Liver (tissue), 9 donors: ENCODE data around the gene PTMS. TPM values are rescaled to one million over a fixed set of nuclear protein-coding genes. Genes with fewer than 3 reads are reported as not detected.

Source experiments
- DNase-seq: peaks from one replicate; pipeline ENCODE4 v3.0.0-alpha.2; 2017; ENCODE audit warnings: low spot score
- H3K27ac ChIP-seq, 2 donors: one replicate each; pipeline ENCODE4 v1.7.0; 2013; ENCODE audit warnings: inconsistent platforms in 2 of 2, low read length in 2 of 2, control low read depth in 1 of 2, low read depth in 1 of 2, mild to moderate bottlenecking in 1 of 2
- H3K27me3 ChIP-seq, 4 donors: one replicate each; pipeline versions ENCODE4 v1.6.1 to v1.7.0; 2013; ENCODE audit warnings: low read length in 3 of 4, inconsistent platforms in 1 of 4, mild to moderate bottlenecking in 1 of 4, moderate library complexity in 1 of 4; ENCODE audit not compliant: control insufficient read depth in 4 of 4, insufficient read depth in 4 of 4
- H3K36me3 ChIP-seq, 4 donors: one replicate each; pipeline versions ENCODE4 v1.6.1 to v1.7.0; 2013; ENCODE audit warnings: low read length in 3 of 4, mild to moderate bottlenecking in 3 of 4, low read depth in 1 of 4, moderate library complexity in 1 of 4; ENCODE audit not compliant: control insufficient read depth in 4 of 4, insufficient read depth in 3 of 4
- H3K4me1 ChIP-seq, 4 donors: one replicate each; pipeline versions ENCODE4 v1.6.1 to v1.7.0; 2013; ENCODE audit warnings: low read length in 3 of 4, mild to moderate bottlenecking in 3 of 4, moderate library complexity in 1 of 4; ENCODE audit not compliant: control insufficient read depth in 4 of 4, insufficient read depth in 4 of 4
- H3K4me3 ChIP-seq, 3 donors: one replicate each; pipeline versions ENCODE4 v1.6.1 to v1.7.0; 2013; ENCODE audit warnings: low read length in 3 of 3, control low read depth in 1 of 3, low read depth in 1 of 3, mild to moderate bottlenecking in 1 of 3
- H3K9ac ChIP-seq, 2 donors: one replicate each; pipeline ENCODE4 v1.7.0; 2013; ENCODE audit warnings: low read length in 2 of 2, mild to moderate bottlenecking in 2 of 2, moderate library complexity in 2 of 2, control low read depth in 1 of 2, low read depth in 1 of 2
- H3K9me3 ChIP-seq, 4 donors: one replicate each; pipeline versions ENCODE4 v1.6.1 to v1.7.0; 2013; ENCODE audit warnings: low read length in 3 of 4; ENCODE audit not compliant: control insufficient read depth in 4 of 4
- ATF3 ChIP-seq: IDR thresholded peaks from 2 replicates; pipeline ENCODE4 v1.6.1; 2016; ENCODE audit warnings: antibody characterized with exemption
- FOXA2 ChIP-seq: IDR thresholded peaks from 2 replicates; pipeline ENCODE4 v1.6.1; 2016; ENCODE audit warnings: antibody characterized with exemption
- HNF4G ChIP-seq: IDR thresholded peaks from 2 replicates; pipeline ENCODE4 v1.6.1; 2016; ENCODE audit warnings: antibody characterized with exemption
- JUND ChIP-seq, 2 donors: IDR thresholded peaks; 2 replicates each; pipeline ENCODE4 v1.6.1; 2016; ENCODE audit warnings: antibody characterized with exemption in 2 of 2
- RAD21 ChIP-seq, 2 donors: IDR thresholded peaks; 2 replicates each; pipeline ENCODE4 v1.6.1; 2016; ENCODE audit warnings: antibody characterized with exemption in 2 of 2, mild to moderate bottlenecking in 2 of 2
- REST ChIP-seq: IDR thresholded peaks from 2 replicates; pipeline ENCODE4 v1.6.1; 2016; ENCODE audit warnings: antibody characterized with exemption, mild to moderate bottlenecking
- TAF1 ChIP-seq: conservative IDR thresholded peaks from 2 replicates; pipeline ENCODE4 v1.6.1; 2016; ENCODE audit warnings: antibody characterized with exemption, mild to moderate bottlenecking
- WGBS: extraction: QIAGEN DNeasy Blood & Tissue Kit; methylation state at CpG from one replicate; pipeline ENCODE4 v1.1.7; 2013; 5-methylcytosine and 5-hydroxymethylcytosine counted together
- polyA plus RNA-seq, 2 donors: library from polyadenylated mRNA; stranded (reverse) in 1 of 2; unstranded in 1 of 2; fragments of 200-250 nt in 1 of 2; fragments of >200 nt in 1 of 2; fragmentation: Nextera tagmentation in 1 of 2; extraction: Ambion mirVana in 1 of 2; gene quantifications; one replicate each; pipeline versions ENCODE4 v1.2.1 to v1.2.3, GENCODE V29; 2013 to 2015
- total RNA-seq, 2 donors: library from RNA; depleted of rRNA; stranded (reverse); fragments of >200 nt; gene quantifications; one replicate each; pipeline ENCODE4 v1.2.3, GENCODE V29; 2014
- TF ChIP-seq, protein P1 (sequence below): fragments of 150-350 bp; IDR thresholded peaks from 2 replicates; pipeline ENCODE4 v1.5.1; 2017; ENCODE audit warnings: improper control_type of control experiment, low read depth, low read length; ENCODE audit not compliant: missing input control
- TF ChIP-seq, protein P2 (sequence below): IDR thresholded peaks from 2 replicates; pipeline ENCODE4 v1.6.1; 2016; ENCODE audit warnings: antibody characterized with exemption
- donor health status: healthy.
- donor health status: healthy.
- donor health status: healthy.
- donor health status: healthy.
- donor health status: healthy.

Gene PTMS
- total and polyA plus RNA-seq, 4 donors: 26.3 to 261 (median 104) TPM

GRCh38 chr12:6792522-6793201, 26.5 kb downstream of the PTMS start:
- peak overlapping the region in 1 of 2 donors; percentile 51 for H3K9ac ChIP-seq
- 57% methylated on average over 12 of the region's 12 CpGs for WGBS
- H3K4me1 ChIP-seq: peaks cover 0 to 15% (median 4%) of the 10 kb centered on the region in 4 donors
- H3K9me3 ChIP-seq: no peaks in the 10 kb centered on the region
- no peak overlapping the region for H3K4me3 ChIP-seq
- no peak for DNase-seq
- no peaks in the 10 kb centered on the region for H3K36me3 ChIP-seq
- no peaks in the 10 kb centered on the region for H3K27me3 ChIP-seq
- TF ChIP-seq JUND (IDR thresholded peaks at IDR 0.05): no peak
- TF ChIP-seq, protein P1, sequence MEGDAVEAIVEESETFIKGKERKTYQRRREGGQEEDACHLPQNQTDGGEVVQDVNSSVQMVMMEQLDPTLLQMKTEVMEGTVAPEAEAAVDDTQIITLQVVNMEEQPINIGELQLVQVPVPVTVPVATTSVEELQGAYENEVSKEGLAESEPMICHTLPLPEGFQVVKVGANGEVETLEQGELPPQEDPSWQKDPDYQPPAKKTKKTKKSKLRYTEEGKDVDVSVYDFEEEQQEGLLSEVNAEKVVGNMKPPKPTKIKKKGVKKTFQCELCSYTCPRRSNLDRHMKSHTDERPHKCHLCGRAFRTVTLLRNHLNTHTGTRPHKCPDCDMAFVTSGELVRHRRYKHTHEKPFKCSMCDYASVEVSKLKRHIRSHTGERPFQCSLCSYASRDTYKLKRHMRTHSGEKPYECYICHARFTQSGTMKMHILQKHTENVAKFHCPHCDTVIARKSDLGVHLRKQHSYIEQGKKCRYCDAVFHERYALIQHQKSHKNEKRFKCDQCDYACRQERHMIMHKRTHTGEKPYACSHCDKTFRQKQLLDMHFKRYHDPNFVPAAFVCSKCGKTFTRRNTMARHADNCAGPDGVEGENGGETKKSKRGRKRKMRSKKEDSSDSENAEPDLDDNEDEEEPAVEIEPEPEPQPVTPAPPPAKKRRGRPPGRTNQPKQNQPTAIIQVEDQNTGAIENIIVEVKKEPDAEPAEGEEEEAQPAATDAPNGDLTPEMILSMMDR: no peak
- no peak for TF ChIP-seq FOXA2
- TF ChIP-seq REST: no peak
- no peak for TF ChIP-seq TAF1
- TF ChIP-seq ATF3: no peak
- H3K27ac ChIP-seq: peak overlapping the region in 1 of 2 donors; percentile 29

GRCh38 chr12:6795088-6795487, 28.9 kb downstream of the PTMS start:
- H3K4me1 ChIP-seq: peaks cover 0 to 15% (median 4%) of the 10 kb centered on the region in 4 donors
- H3K4me3 ChIP-seq: no peak overlapping the region
- H3K27ac ChIP-seq: no peak overlapping the region
- H3K9ac ChIP-seq: no peak overlapping the region
- no peaks in the 10 kb centered on the region for H3K36me3 ChIP-seq
- no peaks in the 10 kb centered on the region for H3K9me3 ChIP-seq
- no peaks in the 10 kb centered on the region for H3K27me3 ChIP-seq
- 88% methylated on average over 2 of the region's 2 CpGs for WGBS
- TF ChIP-seq RAD21 (IDR thresholded peaks at IDR 0.05) (no peak), HNF4G (no peak)
- TF ChIP-seq, protein P2, sequence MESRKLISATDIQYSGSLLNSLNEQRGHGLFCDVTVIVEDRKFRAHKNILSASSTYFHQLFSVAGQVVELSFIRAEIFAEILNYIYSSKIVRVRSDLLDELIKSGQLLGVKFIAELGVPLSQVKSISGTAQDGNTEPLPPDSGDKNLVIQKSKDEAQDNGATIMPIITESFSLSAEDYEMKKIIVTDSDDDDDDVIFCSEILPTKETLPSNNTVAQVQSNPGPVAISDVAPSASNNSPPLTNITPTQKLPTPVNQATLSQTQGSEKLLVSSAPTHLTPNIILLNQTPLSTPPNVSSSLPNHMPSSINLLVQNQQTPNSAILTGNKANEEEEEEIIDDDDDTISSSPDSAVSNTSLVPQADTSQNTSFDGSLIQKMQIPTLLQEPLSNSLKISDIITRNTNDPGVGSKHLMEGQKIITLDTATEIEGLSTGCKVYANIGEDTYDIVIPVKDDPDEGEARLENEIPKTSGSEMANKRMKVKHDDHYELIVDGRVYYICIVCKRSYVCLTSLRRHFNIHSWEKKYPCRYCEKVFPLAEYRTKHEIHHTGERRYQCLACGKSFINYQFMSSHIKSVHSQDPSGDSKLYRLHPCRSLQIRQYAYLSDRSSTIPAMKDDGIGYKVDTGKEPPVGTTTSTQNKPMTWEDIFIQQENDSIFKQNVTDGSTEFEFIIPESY: no peak
- DNase-seq: no peak
